ENCODE measurements around the gene ZRANB2. TPM values are rescaled to one million over a fixed set of nuclear protein-coding genes. Genes with fewer than 3 reads are reported as not detected.

Gene ZRANB2
- total RNA-seq, 2 donors from 2014 or later = 23.5 to 37.9 TPM

DNA sequence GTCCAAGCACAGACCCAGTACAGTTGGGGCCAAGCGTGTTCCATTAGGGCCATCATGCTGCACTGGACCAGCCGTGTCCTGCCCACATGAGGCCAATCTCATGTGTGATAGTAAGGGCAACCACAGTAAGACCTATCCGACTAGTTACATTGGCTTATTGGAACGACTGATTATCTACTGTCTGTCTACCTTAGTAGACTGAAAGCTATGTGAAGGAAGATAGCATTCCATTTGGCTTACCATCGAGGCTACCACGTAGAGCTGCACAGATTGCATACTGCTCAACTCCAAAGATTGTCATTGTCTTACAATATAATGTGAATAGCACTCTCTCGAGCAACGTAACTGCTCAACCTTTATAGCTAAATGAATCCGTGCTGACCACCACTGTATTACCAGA is 43.8 kb downstream of the ZRANB2 start:
- Histone ChIP-seq H3K4me1 (no peaks in the 10 kb centered on the region), H3K4me3 (no peak overlapping the region), H3K27me3 (no peaks in the 10 kb centered on the region), H3K27ac (no peak overlapping the region), H3K9me3 (no peaks in the 10 kb centered on the region), H3K36me3 (no peaks in the 10 kb centered on the region)
- no peak for DNase-seq (ENCODE audit: low spot score)
- TF ChIP-seq, protein P1, sequence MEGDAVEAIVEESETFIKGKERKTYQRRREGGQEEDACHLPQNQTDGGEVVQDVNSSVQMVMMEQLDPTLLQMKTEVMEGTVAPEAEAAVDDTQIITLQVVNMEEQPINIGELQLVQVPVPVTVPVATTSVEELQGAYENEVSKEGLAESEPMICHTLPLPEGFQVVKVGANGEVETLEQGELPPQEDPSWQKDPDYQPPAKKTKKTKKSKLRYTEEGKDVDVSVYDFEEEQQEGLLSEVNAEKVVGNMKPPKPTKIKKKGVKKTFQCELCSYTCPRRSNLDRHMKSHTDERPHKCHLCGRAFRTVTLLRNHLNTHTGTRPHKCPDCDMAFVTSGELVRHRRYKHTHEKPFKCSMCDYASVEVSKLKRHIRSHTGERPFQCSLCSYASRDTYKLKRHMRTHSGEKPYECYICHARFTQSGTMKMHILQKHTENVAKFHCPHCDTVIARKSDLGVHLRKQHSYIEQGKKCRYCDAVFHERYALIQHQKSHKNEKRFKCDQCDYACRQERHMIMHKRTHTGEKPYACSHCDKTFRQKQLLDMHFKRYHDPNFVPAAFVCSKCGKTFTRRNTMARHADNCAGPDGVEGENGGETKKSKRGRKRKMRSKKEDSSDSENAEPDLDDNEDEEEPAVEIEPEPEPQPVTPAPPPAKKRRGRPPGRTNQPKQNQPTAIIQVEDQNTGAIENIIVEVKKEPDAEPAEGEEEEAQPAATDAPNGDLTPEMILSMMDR (IDR thresholded peaks at IDR 0.05) = no peak

DNA sequence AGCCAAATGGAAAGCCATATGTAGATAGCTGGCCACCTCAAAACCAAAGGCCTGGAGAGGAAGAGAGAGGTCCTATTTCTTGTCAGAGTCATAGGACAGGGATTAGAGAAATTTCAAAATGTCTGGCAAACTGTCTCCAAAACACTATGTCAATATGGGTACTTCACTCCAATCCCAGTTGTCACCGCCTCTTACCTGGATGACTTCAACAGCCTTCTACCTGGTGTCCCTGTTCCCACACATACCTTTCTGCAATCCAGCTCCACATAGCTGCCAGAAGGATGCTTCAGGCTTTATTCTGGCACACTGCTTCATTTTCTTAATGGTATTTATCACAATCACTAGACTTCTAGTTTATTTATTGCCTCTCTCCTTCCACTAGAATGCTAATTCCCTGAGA is 47.7 kb downstream of the ZRANB2 start:
- H3K27ac ChIP-seq = no peak overlapping the region
- no peaks in the 10 kb centered on the region for H3K27me3 ChIP-seq
- no peaks in the 10 kb centered on the region for H3K9me3 ChIP-seq
- H3K4me1 ChIP-seq = no peaks in the 10 kb centered on the region
- TF ChIP-seq, protein P1 (IDR thresholded peaks at IDR 0.05) = no peak
- no peak overlapping the region for H3K4me3 ChIP-seq
- H3K36me3 ChIP-seq = no peaks in the 10 kb centered on the region
- DNase-seq (ENCODE audit: low spot score) = no peak

DNA sequence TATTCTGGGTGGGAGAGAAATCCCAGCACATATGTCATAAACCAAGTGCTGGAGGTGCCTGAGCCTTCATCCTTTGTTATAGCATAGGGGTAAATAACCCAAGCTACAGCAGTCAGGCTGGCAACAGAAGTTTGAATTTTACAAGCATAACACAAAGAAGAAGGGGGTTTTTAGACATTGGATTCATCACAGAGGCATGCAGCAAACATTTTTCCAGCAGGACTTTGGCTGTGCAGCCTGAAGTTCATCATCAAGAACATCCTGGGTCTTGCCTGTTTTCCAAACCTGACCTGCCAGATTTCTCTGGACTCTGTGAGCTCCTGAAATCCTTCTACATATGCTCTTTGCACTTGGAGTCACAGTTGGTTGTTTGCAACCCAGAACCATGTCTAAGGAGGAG is 49.4 kb downstream of the ZRANB2 start:
- Histone ChIP-seq H3K4me1 (no peaks in the 10 kb centered on the region), H3K36me3 (no peaks in the 10 kb centered on the region), H3K4me3 (no peak overlapping the region), H3K27ac (no peak overlapping the region), H3K9me3 (no peaks in the 10 kb centered on the region), H3K27me3 (no peaks in the 10 kb centered on the region)
- no peak for DNase-seq (ENCODE audit: low spot score)
- TF ChIP-seq, protein P1 (IDR thresholded peaks at IDR 0.05) = no peak

DNA sequence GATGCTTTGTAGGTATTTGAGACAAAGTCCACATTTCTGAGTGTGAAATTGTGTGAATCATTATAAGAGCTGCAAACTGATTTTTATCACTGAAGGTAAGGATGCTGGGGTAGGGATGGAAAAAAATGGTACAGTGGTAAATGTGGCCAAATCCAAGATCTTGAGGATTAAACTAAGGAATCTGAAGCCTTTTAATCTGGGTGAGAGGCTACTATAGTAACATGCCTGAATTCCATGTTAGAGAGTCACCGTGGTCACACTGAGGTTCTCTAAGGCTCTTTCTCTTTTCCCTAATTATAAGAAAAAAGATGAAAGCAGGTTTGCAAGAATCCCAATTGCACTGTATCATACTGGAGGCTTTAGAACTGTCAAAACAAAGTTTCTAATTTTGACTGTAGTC is 50.8 kb downstream of the ZRANB2 start:
- H3K27me3 ChIP-seq = no peaks in the 10 kb centered on the region
- no peaks in the 10 kb centered on the region for H3K4me1 ChIP-seq
- H3K4me3 ChIP-seq = no peak overlapping the region
- H3K36me3 ChIP-seq = no peaks in the 10 kb centered on the region
- H3K27ac ChIP-seq = no peak overlapping the region
- DNase-seq (ENCODE audit: low spot score) = no peak
- no peaks in the 10 kb centered on the region for H3K9me3 ChIP-seq
- TF ChIP-seq, protein P1 (IDR thresholded peaks at IDR 0.05) = no peak

DNA sequence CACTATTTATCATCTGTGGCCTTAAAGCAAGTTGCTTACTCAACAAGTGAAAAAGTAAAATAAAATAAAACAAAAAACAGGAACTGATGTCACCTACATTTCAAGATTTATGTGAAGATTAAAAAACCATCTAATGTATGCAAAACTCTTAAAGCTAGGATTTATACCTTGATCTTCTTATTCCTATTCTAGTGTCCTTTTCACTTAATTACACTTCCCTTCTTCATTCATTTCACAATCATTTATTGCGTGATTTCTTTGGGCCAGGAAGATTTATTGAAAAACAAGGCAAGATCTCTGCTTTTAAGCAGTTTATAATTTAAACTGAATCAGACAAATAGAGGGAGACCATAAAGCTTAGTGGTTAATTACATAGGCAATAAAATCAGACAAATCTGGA is 51.9 kb downstream of the ZRANB2 start:
- Histone ChIP-seq H3K27me3 (no peaks in the 10 kb centered on the region), H3K4me3 (no peak overlapping the region), H3K4me1 (no peaks in the 10 kb centered on the region), H3K27ac (no peak overlapping the region), H3K36me3 (no peaks in the 10 kb centered on the region), H3K9me3 (no peaks in the 10 kb centered on the region)
- no peak for DNase-seq (ENCODE audit: low spot score)
- TF ChIP-seq, protein P1 (IDR thresholded peaks at IDR 0.05) = no peak

DNA sequence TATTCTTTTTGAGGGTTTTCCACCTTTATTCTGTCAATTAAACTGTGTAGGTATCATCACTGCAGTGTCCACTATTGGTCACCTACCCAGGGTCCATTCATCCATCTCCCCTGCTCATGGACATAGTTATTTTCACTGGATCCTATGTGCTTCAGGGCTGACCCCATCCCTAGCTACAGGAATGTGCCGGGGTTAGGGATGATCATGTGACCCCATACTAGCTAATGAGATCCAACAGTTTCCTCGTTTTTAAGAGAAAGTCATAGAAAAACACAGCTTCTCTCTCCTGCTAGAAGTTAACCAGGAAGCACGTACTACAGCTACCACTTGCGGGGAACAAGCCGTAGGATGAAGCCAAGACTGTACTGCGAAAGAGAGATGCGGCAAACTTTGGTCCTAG is 52.8 kb downstream of the ZRANB2 start:
- H3K4me1 ChIP-seq = no peaks in the 10 kb centered on the region
- H3K27ac ChIP-seq = no peak overlapping the region
- no peak for DNase-seq (ENCODE audit: low spot score)
- TF ChIP-seq, protein P1 (IDR thresholded peaks at IDR 0.05) = no peak
- no peaks in the 10 kb centered on the region for H3K36me3 ChIP-seq
- no peaks in the 10 kb centered on the region for H3K9me3 ChIP-seq
- H3K27me3 ChIP-seq = no peaks in the 10 kb centered on the region
- no peak overlapping the region for H3K4me3 ChIP-seq

Measured in right atrium auricular region (tissue), 2 donors.